Measurements from ENCODE around the gene PLA2G4A. TPM values are rescaled to one million over a fixed set of nuclear protein-coding genes. Genes with fewer than 3 reads are reported as not detected.
A peak's percentile ranks its signal among the peaks of the same experiment; 100 is the strongest.

PLA2G4A gene
- total RNA-seq, 4 donors from 2014 or later, result 11.8 to 22.6 (median 14.6) TPM

DNA sequence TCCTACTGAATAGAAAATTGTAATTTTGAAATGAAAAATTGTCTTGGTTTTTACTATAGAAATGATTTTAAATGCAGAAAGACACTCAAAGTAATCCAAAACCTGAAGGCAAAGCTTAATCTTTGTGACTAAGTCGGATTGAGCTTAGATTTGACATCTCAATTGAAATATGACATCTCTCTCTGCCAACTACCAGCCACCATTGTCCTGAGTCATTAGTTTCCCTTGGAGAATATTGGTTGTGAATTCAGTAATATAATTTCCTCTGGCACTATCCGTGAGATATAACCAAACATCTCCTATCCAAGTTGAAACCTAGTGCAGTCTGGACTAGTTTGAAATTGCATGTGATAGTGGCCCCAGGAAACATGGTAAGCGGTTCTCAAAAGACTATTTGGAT, 37.1 kb downstream of the PLA2G4A start:
- 28 to 31% methylated on average over 3 of the region's 3 CpGs for WGBS, 2 donors
- Histone ChIP-seq H3K4me1 (peaks cover 0 to 30% (median 0%) of the 10 kb centered on the region in 3 donors), H3K36me3 (no peaks in the 10 kb centered on the region), H3K4me3 (no peak overlapping the region), H3K27me3 (no peaks in the 10 kb centered on the region), H3K27ac (peak overlapping the region in 1 of 4 donors; percentile 34), H3K9me3 (no peaks in the 10 kb centered on the region)
- intact Hi-C loops (cut with DNase I), result no loop called here
- TF ChIP-seq, protein P1, sequence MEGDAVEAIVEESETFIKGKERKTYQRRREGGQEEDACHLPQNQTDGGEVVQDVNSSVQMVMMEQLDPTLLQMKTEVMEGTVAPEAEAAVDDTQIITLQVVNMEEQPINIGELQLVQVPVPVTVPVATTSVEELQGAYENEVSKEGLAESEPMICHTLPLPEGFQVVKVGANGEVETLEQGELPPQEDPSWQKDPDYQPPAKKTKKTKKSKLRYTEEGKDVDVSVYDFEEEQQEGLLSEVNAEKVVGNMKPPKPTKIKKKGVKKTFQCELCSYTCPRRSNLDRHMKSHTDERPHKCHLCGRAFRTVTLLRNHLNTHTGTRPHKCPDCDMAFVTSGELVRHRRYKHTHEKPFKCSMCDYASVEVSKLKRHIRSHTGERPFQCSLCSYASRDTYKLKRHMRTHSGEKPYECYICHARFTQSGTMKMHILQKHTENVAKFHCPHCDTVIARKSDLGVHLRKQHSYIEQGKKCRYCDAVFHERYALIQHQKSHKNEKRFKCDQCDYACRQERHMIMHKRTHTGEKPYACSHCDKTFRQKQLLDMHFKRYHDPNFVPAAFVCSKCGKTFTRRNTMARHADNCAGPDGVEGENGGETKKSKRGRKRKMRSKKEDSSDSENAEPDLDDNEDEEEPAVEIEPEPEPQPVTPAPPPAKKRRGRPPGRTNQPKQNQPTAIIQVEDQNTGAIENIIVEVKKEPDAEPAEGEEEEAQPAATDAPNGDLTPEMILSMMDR (IDR thresholded peaks at IDR 0.05), result no peak
- TF ChIP-seq POLR2A (IDR thresholded peaks at IDR 0.05), result no peak
- no peak for DNase-seq

DNA sequence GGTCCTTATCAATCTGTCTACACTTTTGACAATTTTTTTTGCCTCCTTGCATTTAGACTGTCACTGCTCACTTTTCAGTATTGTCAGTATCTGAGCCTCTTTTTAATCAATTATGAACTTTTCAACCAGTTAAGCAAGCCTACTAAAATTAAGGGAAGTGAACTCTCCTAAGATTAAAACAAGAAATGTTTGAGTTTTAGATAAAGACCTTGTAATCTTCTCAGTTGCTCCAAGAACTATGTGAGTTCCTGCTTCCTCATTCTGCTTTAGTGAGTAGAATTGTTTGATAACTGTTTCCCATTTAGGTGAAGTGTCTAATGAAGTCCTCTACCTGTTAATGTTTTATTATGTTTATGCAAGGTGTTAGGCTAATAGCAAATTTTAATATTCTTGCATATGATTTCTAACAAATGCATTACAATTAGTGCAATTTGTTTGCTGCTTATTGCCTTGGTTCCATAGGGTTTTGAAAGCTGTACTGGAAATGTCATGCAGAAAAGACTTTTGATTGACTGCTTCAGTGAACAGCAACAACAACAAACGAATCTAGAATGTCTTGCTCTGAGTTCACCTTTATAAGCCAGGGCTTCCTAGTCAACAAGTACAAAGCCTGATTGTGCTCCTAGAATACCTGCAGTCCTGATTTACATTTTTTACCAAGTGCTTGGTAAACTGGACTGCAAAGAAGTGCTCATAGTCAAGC, 40.9 kb downstream of the PLA2G4A start:
- intact Hi-C loops (cut with DNase I), result no loop called here

DNA sequence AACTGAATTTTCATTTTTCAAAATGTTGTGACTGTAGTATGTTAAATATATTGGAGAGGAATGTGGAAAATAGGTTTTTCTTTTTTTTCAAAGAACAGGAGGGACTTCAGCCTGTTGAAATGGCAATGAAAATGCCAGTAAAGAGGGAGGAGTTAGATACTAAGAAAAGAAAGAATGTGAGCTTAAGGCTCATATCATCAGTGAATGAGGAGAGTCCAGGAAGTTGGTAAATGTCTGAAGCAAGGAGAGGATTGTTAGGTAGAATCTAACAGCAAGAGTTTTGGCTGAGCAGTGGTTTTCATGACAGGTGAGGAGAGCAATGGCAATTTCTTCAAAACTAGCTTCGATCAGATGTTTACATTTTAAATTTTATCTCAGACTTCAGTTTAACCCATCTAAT, 43.0 kb downstream of the PLA2G4A start:
- Histone ChIP-seq H3K9me3 (no peaks in the 10 kb centered on the region), H3K27me3 (no peaks in the 10 kb centered on the region), H3K36me3 (no peaks in the 10 kb centered on the region), H3K4me1 (peaks cover 0 to 21% (median 0%) of the 10 kb centered on the region in 3 donors), H3K4me3 (no peak overlapping the region), H3K27ac (no peak overlapping the region)
- no peak for DNase-seq
- TF ChIP-seq, protein P1 (IDR thresholded peaks at IDR 0.05), result no peak
- no peak for TF ChIP-seq POLR2A (IDR thresholded peaks at IDR 0.05)
- 84 to 88% methylated on average over 1 of the region's 1 CpG for WGBS, 2 donors
- intact Hi-C loops (cut with DNase I), result no loop called here

More for the DNA sequence above, 40.9 kb downstream of the PLA2G4A start:
- 47 to 50% methylated on average over 1 of the region's 1 CpG for WGBS, 2 donors
- Histone ChIP-seq H3K4me1 (peaks cover 0 to 30% (median 0%) of the 10 kb centered on the region in 3 donors), H3K36me3 (no peaks in the 10 kb centered on the region), H3K27me3 (no peaks in the 10 kb centered on the region), H3K4me3 (no peak overlapping the region), H3K9me3 (no peaks in the 10 kb centered on the region), H3K27ac (peak overlapping the region in 1 of 4 donors; percentile 2)
- no peak for DNase-seq
- TF ChIP-seq POLR2A (IDR thresholded peaks at IDR 0.05), result no peak
- TF ChIP-seq, protein P1 (IDR thresholded peaks at IDR 0.05), result no peak

DNA sequence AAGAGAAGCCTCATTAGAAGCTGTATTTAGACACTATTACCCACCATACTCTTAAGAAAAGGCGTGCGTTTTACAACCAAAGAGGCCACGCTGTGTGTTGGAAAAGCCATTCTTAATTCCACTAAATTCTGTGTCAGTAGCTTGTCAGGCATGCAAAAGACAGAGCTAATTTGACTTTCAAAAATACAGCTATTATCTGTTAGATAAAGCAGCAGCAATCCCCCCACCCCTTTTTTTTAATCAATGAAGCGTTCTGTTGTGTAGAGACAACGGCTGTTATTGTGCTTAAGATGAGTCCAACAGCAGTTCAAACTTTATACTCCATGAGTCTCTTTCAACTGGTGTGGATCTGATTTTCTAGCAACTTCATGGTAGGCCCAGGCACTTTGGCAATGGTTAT, 43.5 kb downstream of the PLA2G4A start:
- no peak for TF ChIP-seq POLR2A (IDR thresholded peaks at IDR 0.05)
- TF ChIP-seq, protein P1 (IDR thresholded peaks at IDR 0.05), result no peak
- intact Hi-C loops (cut with DNase I), result no loop called here
- H3K36me3 ChIP-seq, result no peaks in the 10 kb centered on the region
- no peak for DNase-seq
- no peaks in the 10 kb centered on the region for H3K27me3 ChIP-seq
- H3K27ac ChIP-seq, result no peak overlapping the region
- no peak overlapping the region for H3K4me3 ChIP-seq
- peaks cover 0 to 21% (median 0%) of the 10 kb centered on the region in 3 donors for H3K4me1 ChIP-seq
- 95% methylated on average over 5 of the region's 5 CpGs for WGBS, 2 donors
- no peaks in the 10 kb centered on the region for H3K9me3 ChIP-seq

DNA sequence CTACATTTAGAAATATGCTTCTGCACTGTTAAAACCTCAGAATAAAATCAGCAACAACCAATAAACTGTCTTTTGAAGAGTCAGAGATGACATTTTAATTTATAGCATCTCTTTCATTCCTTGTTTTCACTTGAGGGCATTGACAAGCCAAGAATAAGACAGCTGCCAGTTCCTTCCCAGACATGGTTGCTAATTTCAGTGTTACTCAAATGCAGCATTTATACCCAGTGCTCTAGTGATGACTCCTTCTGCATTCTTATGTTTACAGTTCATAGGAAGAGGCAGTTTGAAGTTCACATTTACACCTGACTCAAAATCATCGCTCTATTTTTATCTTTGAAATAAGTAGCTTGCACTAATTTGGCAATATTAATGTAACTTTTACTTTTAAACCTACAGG, 44.9 kb downstream of the PLA2G4A start:
- 74 to 76% methylated on average over 1 of the region's 1 CpG for WGBS, 2 donors
- no peak for DNase-seq
- Histone ChIP-seq H3K36me3 (no peaks in the 10 kb centered on the region), H3K27ac (no peak overlapping the region), H3K27me3 (no peaks in the 10 kb centered on the region), H3K9me3 (no peaks in the 10 kb centered on the region), H3K4me1 (peaks cover 0 to 21% (median 0%) of the 10 kb centered on the region in 3 donors), H3K4me3 (no peak overlapping the region)
- intact Hi-C loops (cut with DNase I), result no loop called here
- TF ChIP-seq POLR2A (IDR thresholded peaks at IDR 0.05), result no peak
- TF ChIP-seq, protein P1 (IDR thresholded peaks at IDR 0.05), result no peak

Data from esophagus squamous epithelium (tissue), 5 donors.